ENCODE measurements around the gene PCDHA7.
"Not testable (repeated sequence)": the region's sequence is repeated elsewhere in the genome, so short reads cannot be mapped to it uniquely, and the experiment has no call there.

PCDHA7 gene

DNA sequence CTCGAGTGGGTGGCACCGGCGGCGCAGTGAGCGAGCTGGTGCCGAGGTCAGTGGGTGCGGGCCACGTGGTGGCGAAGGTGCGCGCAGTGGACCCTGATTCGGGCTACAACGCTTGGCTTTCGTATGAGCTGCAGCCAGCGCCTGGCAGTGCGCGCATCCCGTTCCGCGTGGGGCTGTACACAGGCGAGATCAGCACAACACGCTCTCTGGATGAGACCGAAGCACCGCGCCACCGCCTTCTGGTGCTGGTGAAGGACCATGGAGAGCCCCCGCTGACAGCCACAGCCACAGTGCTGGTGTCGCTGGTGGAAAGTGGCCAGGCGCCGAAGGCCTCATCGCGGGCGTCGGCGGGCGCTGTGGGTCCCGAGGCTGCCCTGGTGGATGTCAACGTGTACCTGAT is 10.6 kb upstream of the PCDHA7 start:
- no peak for DNase-seq (ENCODE audit: low spot score)

- DNase-seq (ENCODE audit: low spot score): no peak
These were observed 6.2 kb upstream of the PCDHA7 start, which contains the start of gene PCDHA6 for GRCh38 chr5:140827704-140828361. Gene PCDHA6 (plus strand): TSS chr5:140827960. CDS start chr5:140828092, 132 bp downstream.

DNA sequence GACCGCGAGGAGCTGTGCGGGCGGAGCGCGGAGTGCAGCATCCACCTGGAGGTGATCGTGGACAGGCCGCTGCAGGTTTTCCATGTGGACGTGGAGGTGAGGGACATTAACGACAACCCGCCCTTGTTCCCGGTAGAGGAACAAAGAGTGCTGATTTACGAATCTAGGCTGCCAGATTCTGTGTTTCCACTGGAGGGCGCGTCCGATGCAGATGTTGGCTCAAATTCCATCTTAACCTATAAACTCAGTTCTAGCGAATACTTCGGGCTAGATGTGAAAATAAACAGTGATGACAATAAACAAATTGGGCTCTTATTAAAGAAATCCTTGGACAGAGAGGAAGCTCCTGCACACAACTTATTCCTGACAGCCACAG is 5.7 kb upstream of the PCDHA7 start:
- DNase-seq (ENCODE audit: low spot score): no peak

DNA sequence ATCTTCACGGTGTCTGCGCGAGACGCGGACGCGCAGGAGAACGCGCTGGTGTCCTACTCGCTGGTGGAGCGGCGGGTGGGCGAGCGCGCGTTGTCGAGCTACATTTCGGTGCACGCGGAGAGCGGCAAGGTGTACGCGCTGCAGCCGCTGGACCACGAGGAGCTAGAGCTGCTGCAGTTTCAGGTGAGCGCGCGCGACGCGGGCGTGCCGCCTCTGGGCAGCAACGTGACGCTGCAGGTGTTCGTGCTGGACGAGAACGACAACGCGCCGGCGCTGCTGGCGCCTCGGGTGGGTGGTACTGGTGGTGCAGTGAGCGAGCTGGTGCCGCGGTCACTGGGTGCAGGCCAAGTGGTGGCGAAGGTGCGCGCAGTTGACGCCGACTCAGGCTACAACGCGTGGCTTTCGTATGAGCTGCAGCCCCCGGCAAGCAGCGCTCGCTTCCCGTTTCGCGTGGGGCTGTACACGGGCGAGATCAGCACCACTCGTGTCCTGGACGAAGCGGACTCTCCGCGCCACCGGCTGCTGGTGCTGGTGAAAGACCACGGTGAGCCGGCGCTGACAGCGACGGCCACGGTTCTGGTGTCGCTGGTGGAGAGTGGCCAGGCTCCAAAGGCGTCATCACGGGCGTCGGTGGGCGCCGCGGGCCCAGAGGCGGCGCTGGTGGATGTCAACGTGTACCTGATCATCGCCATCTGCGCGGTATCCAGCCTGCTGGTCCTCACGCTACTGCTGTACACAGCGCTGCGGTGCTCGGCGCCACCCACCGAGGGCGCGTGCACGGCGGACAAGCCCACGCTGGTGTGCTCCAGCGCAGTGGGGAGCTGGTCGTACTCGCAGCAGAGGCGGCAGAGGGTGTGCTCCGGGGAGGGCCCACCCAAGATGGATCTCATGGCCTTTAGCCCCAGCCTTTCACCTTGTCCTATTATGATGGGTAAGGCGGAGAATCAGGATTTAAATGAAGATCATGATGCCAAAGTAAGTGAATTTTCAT is 4.3 kb upstream of the PCDHA7 start:
- DNase-seq (ENCODE audit: low spot score): not testable (repeated sequence)

- DNase-seq (ENCODE audit: low spot score): not testable (repeated sequence)
These were observed 455 bp downstream of the PCDHA7 start for GRCh38 chr5:140834439-140835008.

- no peak for DNase-seq (ENCODE audit: low spot score)
These were observed 1.8 kb downstream of the PCDHA7 start for GRCh38 chr5:140835622-140836510.

- DNase-seq (ENCODE audit: low spot score): peak; percentile 81
These were observed 7.2 kb downstream of the PCDHA7 start, which contains the start of gene PCDHA8 for GRCh38 chr5:140840978-140841962. Gene PCDHA8 (plus strand): TSS chr5:140841187. CDS start chr5:140841322, 135 bp downstream.

- no peak for DNase-seq (ENCODE audit: low spot score)
These were observed 9.0 kb downstream of the PCDHA7 start for GRCh38 chr5:140842798-140843733.

GRCh38 chr5:140848139-140849102 is 14.4 kb downstream of the PCDHA7 start, which contains the start of gene PCDHA9:
Gene PCDHA9 (plus strand): TSS chr5:140848382. CDS start chr5:140848496, 114 bp downstream.
- not testable (repeated sequence) for DNase-seq (ENCODE audit: low spot score)

DNA sequence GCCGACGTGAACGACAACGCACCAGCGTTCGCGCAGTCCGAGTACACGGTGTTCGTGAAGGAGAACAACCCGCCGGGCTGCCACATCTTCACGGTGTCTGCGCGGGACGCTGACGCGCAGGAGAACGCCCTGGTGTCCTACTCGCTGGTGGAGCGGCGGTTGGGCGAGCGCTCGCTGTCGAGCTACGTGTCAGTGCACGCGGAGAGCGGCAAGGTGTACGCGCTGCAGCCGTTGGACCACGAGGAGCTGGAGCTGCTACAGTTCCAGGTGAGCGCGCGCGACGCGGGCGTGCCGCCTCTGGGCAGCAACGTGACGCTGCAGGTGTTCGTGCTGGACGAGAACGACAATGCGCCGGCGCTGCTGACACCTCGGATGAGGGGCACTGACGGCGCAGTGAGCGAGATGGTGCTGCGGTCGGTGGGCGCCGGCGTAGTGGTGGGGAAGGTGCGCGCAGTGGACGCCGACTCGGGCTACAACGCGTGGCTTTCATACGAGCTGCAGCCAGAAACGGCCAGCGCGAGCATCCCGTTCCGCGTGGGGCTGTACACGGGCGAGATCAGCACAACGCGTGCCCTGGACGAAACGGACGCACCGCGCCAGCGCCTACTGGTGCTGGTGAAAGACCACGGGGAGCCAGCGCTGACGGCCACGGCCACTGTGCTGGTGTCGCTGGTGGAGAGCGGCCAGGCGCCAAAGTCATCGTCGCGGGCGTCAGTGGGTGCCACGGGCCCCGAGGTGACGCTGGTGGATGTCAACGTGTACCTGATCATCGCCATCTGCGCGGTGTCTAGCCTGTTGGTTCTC is 16.0 kb downstream of the PCDHA7 start:
- DNase-seq (ENCODE audit: low spot score): not testable (repeated sequence)

- DNase-seq (ENCODE audit: low spot score): no peak
These were observed 22.0 kb downstream of the PCDHA7 start, which contains the start of gene PCDHA10 for GRCh38 chr5:140855772-140856674. Gene PCDHA10 (plus strand): TSS chr5:140855897. CDS start chr5:140856049, 152 bp downstream.

- DNase-seq (ENCODE audit: low spot score): no peak
These were observed 23.3 kb downstream of the PCDHA7 start for GRCh38 chr5:140857177-140857986.

DNA sequence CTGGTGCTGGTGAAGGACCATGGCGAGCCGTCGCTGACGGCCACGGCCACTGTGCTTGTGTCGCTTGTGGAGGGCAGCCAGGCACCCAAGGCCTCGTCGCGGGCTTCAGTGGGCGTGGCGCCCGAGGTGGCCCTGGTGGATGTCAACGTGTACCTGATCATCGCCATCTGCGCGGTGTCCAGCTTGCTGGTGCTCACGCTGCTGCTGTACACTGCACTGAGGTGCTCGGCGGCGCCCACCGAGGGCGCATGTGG is 23.8 kb downstream of the PCDHA7 start:
- no peak for DNase-seq (ENCODE audit: low spot score)

- DNase-seq (ENCODE audit: low spot score): no peak
These were observed 28.6 kb downstream of the PCDHA7 start for GRCh38 chr5:140862441-140863295.

Measured in HuH-7.5 (cell line).